Esophagus squamous epithelium (tissue), 4 donors: ENCODE results near the gene NDUFA11.

Experiments
- POLR2A ChIP-seq, 4 donors: fragments of 450-650 bp; IDR thresholded peaks; one replicate each; pipeline ENCODE4 v1.6.1; 2017; ENCODE audit warnings: antibody characterized with exemption in 4 of 4, mild to moderate bottlenecking in 4 of 4, moderate library complexity in 3 of 4
- TF ChIP-seq, protein P1 (sequence below), 6 experiments: fragments of 450-650 bp in 4 of 6; fragments of 200-600 bp in 2 of 6; sonication (generic) in 2 of 6; IDR thresholded peaks; one replicate each; pipeline ENCODE4 v1.5.1; 2016 to 2019; ENCODE audit warnings: antibody characterized with exemption in 6 of 6, mild to moderate bottlenecking in 4 of 6, moderate library complexity in 4 of 6

DNA sequence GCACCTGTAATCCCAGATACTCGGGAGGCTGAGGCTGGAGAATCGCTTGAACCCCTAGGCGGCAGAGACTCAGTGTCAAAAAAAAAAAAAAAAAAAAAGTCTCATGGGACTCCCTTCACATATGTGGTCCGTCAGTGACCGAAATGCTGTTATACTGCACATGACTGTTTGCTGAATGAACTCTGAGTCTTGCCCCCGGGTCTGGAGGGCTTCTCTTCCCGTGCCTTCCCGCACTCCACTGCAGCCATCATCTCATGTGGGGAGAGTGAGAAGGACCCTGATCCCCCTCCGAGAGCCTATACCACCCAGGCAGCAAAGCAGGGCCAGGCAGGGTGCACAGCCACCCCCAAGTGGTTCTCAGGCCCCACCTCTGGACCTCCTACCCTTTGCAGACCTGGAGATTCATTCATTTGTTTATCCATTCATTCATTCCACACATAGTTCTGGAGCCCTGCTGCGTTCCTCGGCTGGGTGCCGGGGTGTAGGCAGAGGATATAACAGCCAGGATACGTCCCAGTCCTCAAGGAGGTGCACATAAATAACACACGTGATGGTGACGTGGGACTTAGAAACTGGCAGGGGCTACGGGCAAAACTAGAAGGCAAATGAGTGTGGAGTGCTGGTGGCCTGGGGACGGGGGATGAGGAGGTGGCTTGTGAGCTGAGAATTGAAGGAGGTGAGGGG lies 14.2 kb downstream of the NDUFA11 start:
- TF ChIP-seq, protein P1, sequence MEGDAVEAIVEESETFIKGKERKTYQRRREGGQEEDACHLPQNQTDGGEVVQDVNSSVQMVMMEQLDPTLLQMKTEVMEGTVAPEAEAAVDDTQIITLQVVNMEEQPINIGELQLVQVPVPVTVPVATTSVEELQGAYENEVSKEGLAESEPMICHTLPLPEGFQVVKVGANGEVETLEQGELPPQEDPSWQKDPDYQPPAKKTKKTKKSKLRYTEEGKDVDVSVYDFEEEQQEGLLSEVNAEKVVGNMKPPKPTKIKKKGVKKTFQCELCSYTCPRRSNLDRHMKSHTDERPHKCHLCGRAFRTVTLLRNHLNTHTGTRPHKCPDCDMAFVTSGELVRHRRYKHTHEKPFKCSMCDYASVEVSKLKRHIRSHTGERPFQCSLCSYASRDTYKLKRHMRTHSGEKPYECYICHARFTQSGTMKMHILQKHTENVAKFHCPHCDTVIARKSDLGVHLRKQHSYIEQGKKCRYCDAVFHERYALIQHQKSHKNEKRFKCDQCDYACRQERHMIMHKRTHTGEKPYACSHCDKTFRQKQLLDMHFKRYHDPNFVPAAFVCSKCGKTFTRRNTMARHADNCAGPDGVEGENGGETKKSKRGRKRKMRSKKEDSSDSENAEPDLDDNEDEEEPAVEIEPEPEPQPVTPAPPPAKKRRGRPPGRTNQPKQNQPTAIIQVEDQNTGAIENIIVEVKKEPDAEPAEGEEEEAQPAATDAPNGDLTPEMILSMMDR (IDR thresholded peaks at IDR 0.05) = no peak
- no peak for TF ChIP-seq POLR2A (IDR thresholded peaks at IDR 0.05)
